Endothelial cell of umbilical vein (primary cell): Measurements from ENCODE around the gene MCU. TPM values are rescaled to one million over a fixed set of nuclear protein-coding genes. Genes with fewer than 3 reads are reported as not detected.
A peak's percentile ranks its signal among the peaks of the same experiment; 100 is the strongest.

Source experiments
- BruUV-seq: library from RNA; stranded (reverse); fragments of 400-500 nt; replicated peaks from 2 replicates; lab custom pipeline; 2021; lab: Mats Ljungman, UMichigan
- CTCF ChIA-PET: fragments of 300-600, 350-600 bp; sonication (Branson Sonifier 250); formaldehyde crosslinking; loops from one replicate; lab custom pipeline; 2021; ENCODE audit warnings: antibody characterized with exemption, inconsistent platforms; lab: Charles Lee
- POLR2A ChIA-PET: fragments of 300-600, 350-600 bp; sonication (Branson Sonifier 250); formaldehyde crosslinking; loops from one replicate; lab custom pipeline; 2021; ENCODE audit warnings: antibody characterized with exemption, inconsistent platforms; lab: Charles Lee
- DNase-seq: peaks from one replicate; pipeline ENCODE4 v3.0.0-alpha.2; 2011; ENCODE audit warnings: low read depth, low spot score
- FAIRE-seq: peaks from 2 replicates; lab custom pipeline; 2011; peaks lifted over from hg19 to GRCh38; lab: Jason Lieb, UNC
- H2AFZ ChIP-seq: 2 replicates; pipeline ENCODE4 v1.6.0; 2012; ENCODE audit warnings: low read depth, low read length, control low read depth, inconsistent platforms
- H3K27ac ChIP-seq: 2 replicates; pipeline ENCODE4 v1.5.1; 2011; ENCODE audit warnings: low read depth, mild to moderate bottlenecking, control low read depth, low read length, moderate library complexity; ENCODE audit not compliant: insufficient read depth
- H3K27me3 ChIP-seq, 2 experiments: 2 replicates each; pipeline versions ENCODE4 v1.6.0 to v1.6.1; 2011; ENCODE audit warnings: low read length in 2 of 2, mixed read lengths in 1 of 2; ENCODE audit not compliant: control insufficient read depth in 2 of 2, insufficient read depth in 2 of 2
- H3K36me3 ChIP-seq, 2 experiments: 2 replicates in 1 of 2; 3 replicates in 1 of 2; pipeline ENCODE4 v1.5.1; 2011; ENCODE audit warnings: low read length in 2 of 2, mild to moderate bottlenecking in 1 of 2, moderate library complexity in 1 of 2; ENCODE audit not compliant: control insufficient read depth in 2 of 2, insufficient read depth in 2 of 2; ENCODE audit errors: extremely low read depth in 1 of 2
- H3K4me1 ChIP-seq: 3 replicates; pipeline ENCODE4 v1.5.1; 2011; ENCODE audit warnings: mild to moderate bottlenecking, low read length; ENCODE audit not compliant: control insufficient read depth, insufficient read depth; ENCODE audit errors: extremely low read depth
- H3K4me2 ChIP-seq: 2 replicates; pipeline ENCODE4 v1.6.1; 2011; ENCODE audit warnings: low read length, control low read depth, mixed read lengths; ENCODE audit not compliant: insufficient read depth
- H3K4me3 ChIP-seq, 3 experiments: fragments of 200-600 bp in 1 of 3; sonication (generic), shearing (Covaris generic) in 1 of 3; replicated peaks in 1 of 3; 2 replicates each; pipeline ENCODE4 v1.5.1; 2011 to 2016; ENCODE audit warnings: control low read depth in 3 of 3, low read length in 3 of 3, mild to moderate bottlenecking in 2 of 3, inconsistent platforms in 1 of 3, low read depth in 1 of 3, moderate library complexity in 1 of 3; ENCODE audit not compliant: insufficient read depth in 1 of 3
- H3K79me2 ChIP-seq: 2 replicates; pipeline ENCODE4 v1.6.0; 2012; ENCODE audit warnings: low read length, inconsistent platforms; ENCODE audit not compliant: control insufficient read depth, insufficient read depth
- H3K9ac ChIP-seq: replicated peaks from 2 replicates; pipeline ENCODE3; 2011; ENCODE audit warnings: low read length, control low read depth; ENCODE audit not compliant: insufficient read depth; ENCODE audit errors: extremely low read depth
- H3K9me1 ChIP-seq: replicated peaks from 3 replicates; pipeline ENCODE4 v1.6.0; 2011; ENCODE audit warnings: mild to moderate bottlenecking, low read length; ENCODE audit not compliant: control insufficient read depth, insufficient read depth; ENCODE audit errors: extremely low read depth
- H3K9me3 ChIP-seq: replicated peaks from 2 replicates; pipeline ENCODE4 v1.5.1; 2012; ENCODE audit warnings: low read length, inconsistent platforms; ENCODE audit not compliant: control insufficient read depth, insufficient read depth
- H4K20me1 ChIP-seq: replicated peaks from 2 replicates; pipeline ENCODE3; 2011; ENCODE audit warnings: mild to moderate bottlenecking, low read length; ENCODE audit not compliant: control insufficient read depth, insufficient read depth; ENCODE audit errors: extremely low read depth
- CTCF ChIP-seq, 2 donors: IDR thresholded peaks; 1 replicate in 1 of 2; 2 replicates in 1 of 2; pipeline ENCODE4 v1.5.1; 2011; ENCODE audit warnings: low read length in 2 of 2, mild to moderate bottlenecking in 2 of 2, moderate library complexity in 2 of 2, control low read depth in 1 of 2, inconsistent platforms in 1 of 2, low read depth in 1 of 2; ENCODE audit not compliant: insufficient read depth in 1 of 2; ENCODE audit errors: extremely low read depth in 1 of 2
- EZH2 ChIP-seq: IDR thresholded peaks from 2 replicates; pipeline ENCODE4 v1.6.1; 2012; ENCODE audit warnings: borderline replicate concordance, low read depth, mild to moderate bottlenecking, moderate library complexity, low read length, inconsistent platforms; ENCODE audit not compliant: severe bottlenecking
- FOS ChIP-seq: IDR thresholded peaks from 2 replicates; pipeline ENCODE4 v1.6.1; 2011; ENCODE audit warnings: mild to moderate bottlenecking, low read length, moderate library complexity, borderline replicate concordance; ENCODE audit not compliant: insufficient read depth
- GATA2 ChIP-seq: IDR thresholded peaks from 2 replicates; pipeline ENCODE4 v1.7.0; 2011; ENCODE audit warnings: low read depth, mild to moderate bottlenecking, moderate library complexity, mixed read lengths, low read length; ENCODE audit not compliant: insufficient read length, insufficient read depth
- JUN ChIP-seq: IDR thresholded peaks from 2 replicates; pipeline ENCODE4 v1.6.1; 2011; ENCODE audit warnings: borderline replicate concordance, low read depth; ENCODE audit not compliant: insufficient read length, insufficient read depth
- MAX ChIP-seq: IDR thresholded peaks from 2 replicates; pipeline ENCODE4 v1.6.1; 2011; ENCODE audit not compliant: insufficient read depth, insufficient read length
- MYC ChIP-seq: IDR thresholded peaks from one replicate; pipeline ENCODE4 v1.6.1; 2011; ENCODE audit warnings: mild to moderate bottlenecking, low read depth, low read length
- POLR2A ChIP-seq: IDR thresholded peaks from 2 replicates; pipeline ENCODE4 v1.6.1; 2012; ENCODE audit warnings: low read depth, mild to moderate bottlenecking, control low read depth, low read length
- POLR2AphosphoS5 ChIP-seq: IDR thresholded peaks from 2 replicates; pipeline ENCODE4 v1.6.1; 2012; ENCODE audit warnings: low read depth, mild to moderate bottlenecking, control low read depth, low read length, moderate library complexity; ENCODE audit not compliant: insufficient read depth
- dilution Hi-C: fragments of 300-500 bp; cut with MboI; formaldehyde crosslinking; loops from one replicate; pipeline ENCODE4 v1.15.0; 2019; ENCODE audit warnings: low sequenced_read_pairs; ENCODE audit not compliant: extremely low pct_ligation_motif_present
- intact Hi-C: fragments of 100-400 bp; cut with micrococcal nuclease; formaldehyde crosslinking; loops from one replicate; pipeline ENCODE4 v1.10.0; 2022
- polyA plus RNA-seq, 4 experiments: library from polyadenylated mRNA; depleted of rRNA in 3 of 4; stranded (reverse) in 3 of 4; unstranded in 1 of 4; fragments of >200 nt; gene quantifications; 2 replicates each; pipeline versions ENCODE4 v1.2.1 to v1.2.3, GENCODE V29; 2011 to 2012; ENCODE audit warnings: missing spikeins in 1 of 4
- total RNA-seq: library from RNA; stranded (reverse); gene quantifications from 2 replicates; pipeline ENCODE4 v1.2.3, GENCODE V29; 2021

MCU gene
- total and polyA plus RNA-seq, 2 donors (not counting 3 experiments of a cell fraction or from before 2014, with no cell fraction given): 25.2 to 37.2 TPM

GRCh38 chr10:72690071-72690755 lies 1.7 kb upstream of the MCU start:
- no TSS peak for BruUV-seq
- no peak for DNase-seq
- no peak overlapping the region for H2AFZ ChIP-seq
- intact Hi-C loops (loop anchor here (5.0 kb wide), 1 partner anchor 197 kb away; no protein-coding TSS in a partner anchor), dilution Hi-C loops (loop anchor here (10.0 kb wide), 1 partner anchor 165 kb away; no protein-coding TSS in a partner anchor)
- no peaks in the 10 kb centered on the region for H3K27me3 ChIP-seq
- H3K9ac ChIP-seq: no peak overlapping the region
- H3K27ac ChIP-seq: no peak overlapping the region
- ChIA-PET CTCF (interaction anchor here (1.4 to 10.1 kb wide), 3 partner anchors 10 to 144 kb away, joined by 4 to 133 read pairs (median 4); no protein-coding TSS in a partner anchor), POLR2A (interaction anchor here (0.7 kb wide), 2 partner anchors 237 to 911 kb away, joined by 3 to 4 read pairs; no protein-coding TSS in a partner anchor)
- peaks cover 29% of the 10 kb centered on the region for H3K79me2 ChIP-seq
- H3K4me3 ChIP-seq: no peak overlapping the region
- H3K9me1 ChIP-seq: no peaks in the 10 kb centered on the region
- no peaks in the 10 kb centered on the region for H3K9me3 ChIP-seq
- H3K4me2 ChIP-seq: no peak overlapping the region
- TF ChIP-seq MAX (no peak), EZH2 (no peak), MYC (no peak), FOS (no peak)
- no peak for FAIRE-seq
- H3K36me3 ChIP-seq: no peaks in the 10 kb centered on the region
- H3K4me1 ChIP-seq: peaks cover 28% of the 10 kb centered on the region
- H4K20me1 ChIP-seq: peaks cover 4% of the 10 kb centered on the region

- H3K9ac ChIP-seq: no peak overlapping the region
- intact Hi-C loops: loop anchor here (5.0 kb wide), 1 partner anchor 196 kb away; no protein-coding TSS in a partner anchor
These were observed 477 bp upstream of the MCU start for GRCh38 chr10:72691470-72691862.

More at GRCh38 chr10:72691470-72691862, 477 bp upstream of the MCU start:
- peak overlapping the region in 1 of 3 experiments; percentile 5 for H3K4me3 ChIP-seq
- no peak for DNase-seq
- peaks cover 4% of the 10 kb centered on the region for H4K20me1 ChIP-seq
- dilution Hi-C loops: loop anchor here (10.0 kb wide), 1 partner anchor 167 kb away; no protein-coding TSS in a partner anchor
- peak overlapping the region; percentile 26 for H3K4me2 ChIP-seq
- peaks cover 28% of the 10 kb centered on the region for H3K4me1 ChIP-seq
- BruUV-seq: TSS peak; percentile 62
- no peaks in the 10 kb centered on the region for H3K36me3 ChIP-seq
- H3K79me2 ChIP-seq: peaks cover 39% of the 10 kb centered on the region
- no peak for TF ChIP-seq POLR2A
- no peak for TF ChIP-seq FOS
- no peak for TF ChIP-seq POLR2AphosphoS5
- TF ChIP-seq GATA2: no peak
- no peak for TF ChIP-seq MYC
- no peak for TF ChIP-seq CTCF (IDR thresholded peaks at IDR 0.05; ENCODE audit: extremely low read depth in 1 of 2, insufficient read depth in 1 of 2, low read depth in 1 of 2, low read length in 2 of 2)
- TF ChIP-seq JUN: no peak
- TF ChIP-seq EZH2: no peak
- TF ChIP-seq MAX: no peak
- H2AFZ ChIP-seq: peak overlapping the region; percentile 35
- H3K9me1 ChIP-seq: no peaks in the 10 kb centered on the region
- H3K9me3 ChIP-seq: no peaks in the 10 kb centered on the region
- no peaks in the 10 kb centered on the region for H3K27me3 ChIP-seq
- ChIA-PET POLR2A (interaction anchor here (0.5 to 2.3 kb wide), 4 partner anchors 49 to 377 kb away, joined by 3 to 12 read pairs (median 4); partner anchors contain the start of gene MICU1), CTCF (interaction anchor here (0.7 to 10.1 kb wide), 7 partner anchors 15 to 327 kb away, joined by 3 to 133 read pairs (median 3); partner anchors contain the start of gene MICU1)
- no peak for FAIRE-seq
- no peak overlapping the region for H3K27ac ChIP-seq
